Measurements from ENCODE around the gene ALOX5.

Gene ALOX5

GRCh38 chr10:45421221-45422097 lies 47.4 kb downstream of the ALOX5 start:
- no peak for DNase-seq
- H3K9me3 ChIP-seq (ENCODE audit: control insufficient read depth, low read length): no peaks in the 10 kb centered on the region
- no peak overlapping the region for H2AFZ ChIP-seq (ENCODE audit: low read depth, low read length)
- no peak overlapping the region for H4K91ac ChIP-seq (ENCODE audit: low read length)
- no peak overlapping the region for H4K8ac ChIP-seq (ENCODE audit: low read length)
- H2BK5ac ChIP-seq (ENCODE audit: low read depth, low read length, poor library complexity, severe bottlenecking): no peak overlapping the region
- H2AK5ac ChIP-seq (ENCODE audit: low read length, severe bottlenecking): no peak overlapping the region
- H2BK120ac ChIP-seq (ENCODE audit: low read depth, low read length): no peak overlapping the region
- H3K18ac ChIP-seq (ENCODE audit: low read depth in 1 of 2, low read length in 2 of 2): no peak overlapping the region
- no peak overlapping the region for H3K27ac ChIP-seq (ENCODE audit: low read length, poor library complexity, severe bottlenecking)
- H3K14ac ChIP-seq (ENCODE audit: low read length in 2 of 2): no peak overlapping the region
- no peaks in the 10 kb centered on the region for H3K79me1 ChIP-seq (replicated peaks; ENCODE audit: low read length, poor library complexity, severe bottlenecking)
- no peaks in the 10 kb centered on the region for H3K36me3 ChIP-seq (ENCODE audit: control insufficient read depth in 1 of 2, insufficient read depth in 2 of 2, low read depth in 1 of 2, low read length in 2 of 2)
- H3K9ac ChIP-seq (ENCODE audit: low read length): no peak overlapping the region
- H2BK15ac ChIP-seq (ENCODE audit: low read depth, poor library complexity, severe bottlenecking): no peak overlapping the region
- 81% methylated on average over 4 of the region's 7 CpGs for WGBS
- H3K27me3 ChIP-seq (ENCODE audit: control insufficient read depth in 1 of 2, insufficient read depth in 1 of 2, low read length in 2 of 2): peaks cover 18 to 63% of the 10 kb centered on the region in 2 experiments
- H3K4ac ChIP-seq (ENCODE audit: low read depth in 1 of 2, low read length in 2 of 2): no peak overlapping the region
- H3K4me1 ChIP-seq (ENCODE audit: control insufficient read depth, insufficient read depth, low read depth, low read length): peaks cover 22% of the 10 kb centered on the region
- H3K23ac ChIP-seq (ENCODE audit: low read length in 2 of 2): no peak overlapping the region
- no peak overlapping the region for H3K4me3 ChIP-seq (ENCODE audit: insufficient read depth in 1 of 2, low read depth in 1 of 2, low read length in 2 of 2)
- H3K4me2 ChIP-seq (ENCODE audit: low read length, poor library complexity, severe bottlenecking): no peak overlapping the region
- no peak overlapping the region for H2BK12ac ChIP-seq (ENCODE audit: low read length in 2 of 2)

- no peak overlapping the region for H2BK5ac ChIP-seq (ENCODE audit: low read depth, low read length, poor library complexity, severe bottlenecking)
- no peak overlapping the region for H3K14ac ChIP-seq (ENCODE audit: low read length in 2 of 2)
- H2BK120ac ChIP-seq (ENCODE audit: low read depth, low read length): no peak overlapping the region
- peaks cover 14 to 65% of the 10 kb centered on the region in 2 experiments for H3K27me3 ChIP-seq (ENCODE audit: control insufficient read depth in 1 of 2, insufficient read depth in 1 of 2, low read length in 2 of 2)
- DNase-seq: no peak
- no peak overlapping the region for H3K4me2 ChIP-seq (ENCODE audit: low read length, poor library complexity, severe bottlenecking)
- H2BK12ac ChIP-seq (ENCODE audit: low read length in 2 of 2): no peak overlapping the region
- WGBS: 69% methylated on average over 6 of the region's 6 CpGs
- no peak overlapping the region for H4K8ac ChIP-seq (ENCODE audit: low read length)
- H3K4ac ChIP-seq (ENCODE audit: low read depth in 1 of 2, low read length in 2 of 2): no peak overlapping the region
- no peak overlapping the region for H4K91ac ChIP-seq (ENCODE audit: low read length)
- no peaks in the 10 kb centered on the region for H3K36me3 ChIP-seq (ENCODE audit: control insufficient read depth in 1 of 2, insufficient read depth in 2 of 2, low read depth in 1 of 2, low read length in 2 of 2)
- H2BK15ac ChIP-seq (ENCODE audit: low read depth, poor library complexity, severe bottlenecking): no peak overlapping the region
- no peak overlapping the region for H3K18ac ChIP-seq (ENCODE audit: low read depth in 1 of 2, low read length in 2 of 2)
- no peak overlapping the region for H3K9ac ChIP-seq (ENCODE audit: low read length)
- H3K23ac ChIP-seq (ENCODE audit: low read length in 2 of 2): no peak overlapping the region
- no peak overlapping the region for H2AFZ ChIP-seq (ENCODE audit: low read depth, low read length)
- peaks cover 23% of the 10 kb centered on the region for H3K4me1 ChIP-seq (ENCODE audit: control insufficient read depth, insufficient read depth, low read depth, low read length)
- H2AK5ac ChIP-seq (ENCODE audit: low read length, severe bottlenecking): no peak overlapping the region
- no peak overlapping the region for H3K4me3 ChIP-seq (ENCODE audit: insufficient read depth in 1 of 2, low read depth in 1 of 2, low read length in 2 of 2)
- no peak overlapping the region for H3K27ac ChIP-seq (ENCODE audit: low read length, poor library complexity, severe bottlenecking)
- H3K79me1 ChIP-seq (replicated peaks; ENCODE audit: low read length, poor library complexity, severe bottlenecking): no peaks in the 10 kb centered on the region
- no peaks in the 10 kb centered on the region for H3K9me3 ChIP-seq (ENCODE audit: control insufficient read depth, low read length)
Measured at GRCh38 chr10:45422207-45422865, 48.3 kb downstream of the ALOX5 start.

- peaks cover 23% of the 10 kb centered on the region for H3K4me1 ChIP-seq (ENCODE audit: control insufficient read depth, insufficient read depth, low read depth, low read length)
- 82% methylated on average over 9 of the region's 9 CpGs for WGBS
- no peak overlapping the region for H2BK12ac ChIP-seq (ENCODE audit: low read length in 2 of 2)
- H3K36me3 ChIP-seq (ENCODE audit: control insufficient read depth in 1 of 2, insufficient read depth in 2 of 2, low read depth in 1 of 2, low read length in 2 of 2): no peaks in the 10 kb centered on the region
- H3K9ac ChIP-seq (ENCODE audit: low read length): no peak overlapping the region
- H2AFZ ChIP-seq (ENCODE audit: low read depth, low read length): no peak overlapping the region
- H2BK120ac ChIP-seq (ENCODE audit: low read depth, low read length): no peak overlapping the region
- H3K23ac ChIP-seq (ENCODE audit: low read length in 2 of 2): no peak overlapping the region
- H3K18ac ChIP-seq (ENCODE audit: low read depth in 1 of 2, low read length in 2 of 2): no peak overlapping the region
- no peak overlapping the region for H4K91ac ChIP-seq (ENCODE audit: low read length)
- no peak for DNase-seq
- no peaks in the 10 kb centered on the region for H3K9me3 ChIP-seq (ENCODE audit: control insufficient read depth, low read length)
- H3K4me3 ChIP-seq (ENCODE audit: insufficient read depth in 1 of 2, low read depth in 1 of 2, low read length in 2 of 2): no peak overlapping the region
- H2AK5ac ChIP-seq (ENCODE audit: low read length, severe bottlenecking): no peak overlapping the region
- H3K14ac ChIP-seq (ENCODE audit: low read length in 2 of 2): no peak overlapping the region
- no peak overlapping the region for H4K8ac ChIP-seq (ENCODE audit: low read length)
- H3K79me1 ChIP-seq (replicated peaks; ENCODE audit: low read length, poor library complexity, severe bottlenecking): no peaks in the 10 kb centered on the region
- no peak overlapping the region for H3K4ac ChIP-seq (ENCODE audit: low read depth in 1 of 2, low read length in 2 of 2)
- no peak overlapping the region for H3K27ac ChIP-seq (ENCODE audit: low read length, poor library complexity, severe bottlenecking)
- peaks cover 12 to 66% of the 10 kb centered on the region in 2 experiments for H3K27me3 ChIP-seq (ENCODE audit: control insufficient read depth in 1 of 2, insufficient read depth in 1 of 2, low read length in 2 of 2)
- H3K4me2 ChIP-seq (ENCODE audit: low read length, poor library complexity, severe bottlenecking): no peak overlapping the region
- no peak overlapping the region for H2BK5ac ChIP-seq (ENCODE audit: low read depth, low read length, poor library complexity, severe bottlenecking)
- H2BK15ac ChIP-seq (ENCODE audit: low read depth, poor library complexity, severe bottlenecking): no peak overlapping the region
Measured at GRCh38 chr10:45422866-45423659, 49.0 kb downstream of the ALOX5 start.

All from mesenchymal stem cell (in vitro differentiated cells and primary cell).